ENCODE measurements around the gene CRYAB.

The CRYAB gene

GRCh38 chr11:111937844-111938243 is 26.3 kb upstream of the CRYAB start:
- Histone ChIP-seq H3K4me3 (replicated peaks; ENCODE audit: insufficient read depth, low read length) (peak overlapping the region; percentile 60), H3K27me3 (ENCODE audit: insufficient read depth, poor library complexity, severe bottlenecking) (no peaks in the 10 kb centered on the region)

GRCh38 chr11:111937461-111937769 is 25.8 kb upstream of the CRYAB start:
- H3K4me3 ChIP-seq (replicated peaks; ENCODE audit: insufficient read depth, low read length) = peak overlapping the region; percentile 60
- peak overlapping the region; percentile 62 for H3K27ac ChIP-seq (replicated peaks)
- TF ChIP-seq REST (IDR thresholded peaks at IDR 0.05; ENCODE audit: insufficient replicate concordance, low read depth) (no peak), SPI1 (IDR thresholded peaks at IDR 0.05; ENCODE audit: borderline replicate concordance, low read depth) (no peak), POLR2AphosphoS5 (IDR thresholded peaks at IDR 0.05; ENCODE audit: low read depth) (no peak), GABPA (IDR thresholded peaks at IDR 0.05; ENCODE audit: low read depth) (no peak), CTCF (IDR thresholded peaks at IDR 0.05; ENCODE audit: insufficient read depth, low read length) (no peak)
- H3K27me3 ChIP-seq (ENCODE audit: insufficient read depth, poor library complexity, severe bottlenecking) = no peaks in the 10 kb centered on the region
- DNase-seq (ENCODE audit: low read depth in 1 of 2, low spot score in 1 of 2) = no peak

More at GRCh38 chr11:111937844-111938243, 26.3 kb upstream of the CRYAB start:
- H3K27ac ChIP-seq (replicated peaks) = no peak overlapping the region
- no peak for DNase-seq (ENCODE audit: low read depth in 1 of 2, low spot score in 1 of 2)
- TF ChIP-seq SPI1 (IDR thresholded peaks at IDR 0.05; ENCODE audit: borderline replicate concordance, low read depth) (no peak), GABPA (IDR thresholded peaks at IDR 0.05; ENCODE audit: low read depth) (no peak), CTCF (IDR thresholded peaks at IDR 0.05; ENCODE audit: insufficient read depth, low read length) (no peak), POLR2AphosphoS5 (IDR thresholded peaks at IDR 0.05; ENCODE audit: low read depth) (no peak), REST (IDR thresholded peaks at IDR 0.05; ENCODE audit: insufficient replicate concordance, low read depth) (no peak)

GRCh38 chr11:111936040-111936540 is 24.5 kb upstream of the CRYAB start:
- no peak for DNase-seq (ENCODE audit: low read depth in 1 of 2, low spot score in 1 of 2)
- H3K27ac ChIP-seq (replicated peaks) = peak overlapping the region; percentile 62
- TF ChIP-seq POLR2AphosphoS5 (IDR thresholded peaks at IDR 0.05; ENCODE audit: low read depth) = no peak
- no peak for TF ChIP-seq REST (IDR thresholded peaks at IDR 0.05; ENCODE audit: insufficient replicate concordance, low read depth)
- TF ChIP-seq GABPA (IDR thresholded peaks at IDR 0.05; ENCODE audit: low read depth) = no peak
- TF ChIP-seq SPI1 (IDR thresholded peaks at IDR 0.05; ENCODE audit: borderline replicate concordance, low read depth) = no peak
- TF ChIP-seq CTCF (IDR thresholded peaks at IDR 0.05; ENCODE audit: insufficient read depth, low read length) = no peak
- no peaks in the 10 kb centered on the region for H3K27me3 ChIP-seq (ENCODE audit: insufficient read depth, poor library complexity, severe bottlenecking)
- H3K4me3 ChIP-seq (replicated peaks; ENCODE audit: insufficient read depth, low read length) = no peak overlapping the region
